IMR-90 (cell line): ENCODE results near the gene CDIP1. TPM values are rescaled to one million over a fixed set of nuclear protein-coding genes. Genes with fewer than 3 reads are reported as not detected.
A peak's percentile ranks its signal among the peaks of the same experiment; 100 is the strongest.

ENCODE experiments used
- ATAC-seq: fragments of 200-7000 bp; cut with Tn5 transposase; 2 replicates; pipeline ENCODE4 v1.9.1; 2020; ENCODE audit warnings: low read depth, mild to moderate bottlenecking, moderate library complexity
- BruUV-seq: library from RNA; stranded (reverse); fragments of 400-500 nt; replicated peaks from 2 replicates; lab custom pipeline; 2021; lab: Mats Ljungman, UMichigan
- CTCF ChIA-PET: fragments of 300-600 bp; formaldehyde crosslinking; extraction: SDS; loops from one replicate; lab custom pipeline; 2021; ENCODE audit warnings: antibody characterized with exemption; lab: Yijun Ruan, JAX
- POLR2A ChIA-PET: fragments of 300-600 bp; sonication (Branson Sonifier 250); formaldehyde crosslinking; loops from one replicate; lab custom pipeline; 2022; ENCODE audit warnings: antibody characterized with exemption; ENCODE audit not compliant: unreplicated experiment; lab: Charles Lee
- DNase-seq: peaks from one replicate; pipeline ENCODE4 v3.0.0; 2013
- H2AFZ ChIP-seq: replicated peaks from 2 replicates; pipeline ENCODE3; 2013; ENCODE audit warnings: low read length, mild to moderate bottlenecking; ENCODE audit not compliant: poor library complexity
- H2AK5ac ChIP-seq: 2 replicates; pipeline ENCODE4 v1.6.1; 2013; ENCODE audit warnings: low read depth, low read length, inconsistent platforms
- H2AK9ac ChIP-seq: replicated peaks from 2 replicates; pipeline ENCODE3; 2013; ENCODE audit warnings: mild to moderate bottlenecking, low read depth, low read length, moderate library complexity; ENCODE audit not compliant: poor library complexity
- H2BK120ac ChIP-seq: 2 replicates; pipeline ENCODE4 v1.6.1; 2013; ENCODE audit warnings: low read depth, low read length, inconsistent platforms
- H2BK15ac ChIP-seq: 3 replicates; pipeline ENCODE4 v1.6.1; 2013; ENCODE audit warnings: low read depth, low read length, inconsistent platforms
- H2BK20ac ChIP-seq: 2 replicates; pipeline ENCODE4 v1.6.1; 2013; ENCODE audit warnings: low read depth, mild to moderate bottlenecking, inconsistent platforms, low read length, moderate library complexity
- H2BK5ac ChIP-seq: 2 replicates; pipeline ENCODE4 v1.6.1; 2013; ENCODE audit warnings: mild to moderate bottlenecking, low read depth, low read length, inconsistent platforms; ENCODE audit not compliant: poor library complexity, severe bottlenecking
- H3K14ac ChIP-seq: replicated peaks from 2 replicates; pipeline ENCODE4 v1.6.1; 2013; ENCODE audit warnings: low read depth, low read length, inconsistent platforms
- H3K18ac ChIP-seq: 2 replicates; pipeline ENCODE4 v1.6.1; 2013; ENCODE audit warnings: low read depth, low read length, control low read depth
- H3K23ac ChIP-seq: 2 replicates; pipeline ENCODE4 v1.6.1; 2013; ENCODE audit warnings: low read depth, low read length, inconsistent platforms
- H3K27ac ChIP-seq: 2 replicates; pipeline ENCODE4 v1.5.1; 2013; ENCODE audit warnings: mild to moderate bottlenecking, control low read depth, low read length; ENCODE audit not compliant: insufficient read depth
- H3K27me3 ChIP-seq: 2 replicates; pipeline ENCODE4 v1.6.1; 2013; ENCODE audit warnings: low read length; ENCODE audit not compliant: control insufficient read depth, insufficient read depth
- H3K36me3 ChIP-seq: 2 replicates; pipeline ENCODE4 v1.6.1; 2013; ENCODE audit warnings: low read length, mixed read lengths; ENCODE audit not compliant: control insufficient read depth, insufficient read depth
- H3K4ac ChIP-seq: 2 replicates; pipeline ENCODE4 v1.6.1; 2013; ENCODE audit warnings: low read depth, low read length, inconsistent platforms
- H3K4me1 ChIP-seq: 2 replicates; pipeline ENCODE4 v1.6.1; 2013; ENCODE audit warnings: low read length, mixed read lengths; ENCODE audit not compliant: control insufficient read depth, insufficient read depth
- H3K4me2 ChIP-seq: 2 replicates; pipeline ENCODE4 v1.6.1; 2013; ENCODE audit warnings: low read depth, mild to moderate bottlenecking, control low read depth, low read length, moderate library complexity
- H3K4me3 ChIP-seq: 2 replicates; pipeline ENCODE4 v1.5.1; 2013; ENCODE audit warnings: low read depth, mild to moderate bottlenecking, control low read depth, low read length, moderate library complexity; ENCODE audit not compliant: insufficient read depth
- H3K56ac ChIP-seq: 2 replicates; pipeline ENCODE4 v1.6.1; 2013; ENCODE audit warnings: low read length, inconsistent platforms; ENCODE audit not compliant: insufficient read depth; ENCODE audit errors: extremely low read depth
- H3K79me1 ChIP-seq, 2 experiments: 2 replicates each; pipeline ENCODE4 v1.6.1; 2013; ENCODE audit warnings: low read length in 2 of 2, inconsistent platforms in 1 of 2, low read depth in 1 of 2
- H3K9ac ChIP-seq: 2 replicates; pipeline ENCODE4 v1.6.1; 2013; ENCODE audit warnings: low read depth, low read length, control low read depth
- H3K9me1 ChIP-seq: 2 replicates; pipeline ENCODE4 v1.6.1; 2013; ENCODE audit warnings: low read length, inconsistent platforms; ENCODE audit not compliant: insufficient read depth
- H3K9me3 ChIP-seq: 2 replicates; pipeline ENCODE4 v1.6.1; 2013; ENCODE audit warnings: low read length; ENCODE audit not compliant: control insufficient read depth, insufficient read depth
- H4K20me1 ChIP-seq: 2 replicates; pipeline ENCODE4 v1.6.1; 2013; ENCODE audit warnings: low read length, inconsistent platforms; ENCODE audit not compliant: insufficient read depth
- H4K5ac ChIP-seq: 2 replicates; pipeline ENCODE4 v1.6.1; 2013; ENCODE audit warnings: mild to moderate bottlenecking, low read depth, low read length, control low read depth
- H4K8ac ChIP-seq, 2 experiments: 2 replicates each; pipeline ENCODE4 v1.6.1; 2013; ENCODE audit warnings: low read depth in 2 of 2, low read length in 2 of 2, control low read depth in 1 of 2, inconsistent platforms in 1 of 2
- H4K91ac ChIP-seq: 2 replicates; pipeline ENCODE4 v1.6.1; 2013; ENCODE audit warnings: low read depth, low read length, inconsistent platforms; ENCODE audit not compliant: insufficient read depth
- CEBPB ChIP-seq: IDR thresholded peaks from 2 replicates; pipeline ENCODE4 v1.6.1; 2012; ENCODE audit warnings: low read depth, low read length, improper control_type of control experiment
- MAFK ChIP-seq: IDR thresholded peaks from 2 replicates; pipeline ENCODE4 v1.6.1; 2012; ENCODE audit warnings: low read depth, low read length, improper control_type of control experiment
- WGBS, 2 experiments: methylation state at CpG; one replicate each; pipeline versions ENCODE4 v1.1.5 to v1.1.7; 2013; ENCODE audit warnings: missing lambda C conversion rate in 2 of 2; ENCODE audit not compliant: insufficient read length in 1 of 2; ENCODE audit errors: extremely low coverage in 2 of 2; 5-methylcytosine and 5-hydroxymethylcytosine counted together
- dilution Hi-C: fragments of 300-500 bp; cut with HindIII; formaldehyde crosslinking; loops from one replicate; pipeline ENCODE4 v1.14.3; 2018; ENCODE audit warnings: low sequenced_read_pairs; ENCODE audit not compliant: unreplicated experiment
- in situ Hi-C: fragments of 300-500 bp; cut with MboI; formaldehyde crosslinking; loops from 3 replicates; pipeline ENCODE4 v1.14.3; 2019; ENCODE audit warnings: low sequenced_read_pairs, inconsistent platforms, mixed read lengths
- intact Hi-C: fragments of 100-400 bp; cut with micrococcal nuclease; formaldehyde crosslinking; loops from 2 replicates; pipeline ENCODE4 v1.10.0; 2022
- polyA plus RNA-seq, 3 experiments: library from polyadenylated mRNA; depleted of rRNA; stranded (reverse); fragments of >200 nt; gene quantifications; 2 replicates each; pipeline ENCODE4 v1.2.3, GENCODE V29; 2012; ENCODE audit warnings: low replicate concordance in 1 of 3
- total RNA-seq: library from RNA; depleted of rRNA; stranded (reverse); fragments of >200 nt; gene quantifications from 2 replicates; pipeline ENCODE4 v1.2.3, GENCODE V29; 2012

The CDIP1 gene
- total and polyA plus RNA-seq, 2 of the 4 experiments (the other 2 are of a cell fraction), result 4.8 to 14.6 TPM

GRCh38 chr16:4481526-4481925, 57.0 kb downstream of the CDIP1 start:
- intact Hi-C loops (no loop called here), dilution Hi-C loops (no loop called here), in situ Hi-C loops (no loop called here)
- H3K27me3 ChIP-seq, result no peaks in the 10 kb centered on the region
- no peak overlapping the region for H3K4ac ChIP-seq
- H3K18ac ChIP-seq, result no peak overlapping the region
- POLR2A ChIA-PET, result no interaction called here
- H3K9ac ChIP-seq, result no peak overlapping the region
- no peak for DNase-seq
- H2BK5ac ChIP-seq, result no peak overlapping the region
- H3K56ac ChIP-seq, result no peak overlapping the region
- no peaks in the 10 kb centered on the region for H3K9me3 ChIP-seq
- H2AK5ac ChIP-seq, result no peak overlapping the region
- peak overlapping the region; percentile 17; the same call in 1 of the 2 replicates for H3K23ac ChIP-seq
- CTCF ChIA-PET, result no interaction called here
- TF ChIP-seq CEBPB (peak; percentile 40; the same call in 1 of the 2 replicates), MAFK (no peak)
- H3K4me1 ChIP-seq, result peaks cover 5% of the 10 kb centered on the region; the same call in 1 of the 2 replicates
- peaks cover 35 to 68% of the 10 kb centered on the region in 2 experiments for H3K79me1 ChIP-seq
- no peak overlapping the region for H4K91ac ChIP-seq
- H3K14ac ChIP-seq, result no peak overlapping the region
- peaks cover 9% of the 10 kb centered on the region; the same call in 1 of the 2 replicates for H4K20me1 ChIP-seq
- no peak overlapping the region for H3K4me3 ChIP-seq
- H2BK15ac ChIP-seq, result no peak overlapping the region
- no peak overlapping the region for H4K8ac ChIP-seq
- no peak for ATAC-seq
- no peak overlapping the region for H2BK20ac ChIP-seq
- no peak overlapping the region for H3K27ac ChIP-seq
- 0 out of 2 replicates have a peak, but pooled peaks cover 9% of the 10 kb centered on the region for H3K9me1 ChIP-seq
- no CpG with 5 or more reads among the region's 2 CpGs for whole genome bisulfite sequencing, 2 experiments
- no peak overlapping the region for H2AFZ ChIP-seq
- no peak overlapping the region for H2AK9ac ChIP-seq
- H3K4me2 ChIP-seq, result no peak overlapping the region
- no TSS peak for BruUV-seq
- peaks cover 3% of the 10 kb centered on the region for H3K36me3 ChIP-seq
- H4K5ac ChIP-seq, result no peak overlapping the region
- H2BK120ac ChIP-seq, result no peak overlapping the region
